ENCODE measurements around the gene CDH23.

Gene CDH23

GRCh38 chr10:71782221-71782916, 385.6 kb downstream of the CDH23 start:
- CTCF ChIA-PET, result interaction anchor here (2.0 kb wide), 1 partner anchor 10 kb away, joined by 4 read pairs; the partner anchor contains the start of gene VSIR
- no peak for DNase-seq (ENCODE audit: extremely low spot score)
- TF ChIP-seq ELF4 (IDR thresholded peaks at IDR 0.05) (no peak), FOXA1 (IDR thresholded peaks at IDR 0.05) (no peak), FOXK2 (IDR thresholded peaks at IDR 0.05) (no peak), ZNF384 (IDR thresholded peaks at IDR 0.05) (no peak), NFRKB (IDR thresholded peaks at IDR 0.05) (no peak), L3MBTL2 (conservative IDR thresholded peaks at IDR 0.05) (no peak), SUZ12 (IDR thresholded peaks at IDR 0.05) (no peak), LEF1 (IDR thresholded peaks at IDR 0.05; ENCODE audit: borderline replicate concordance) (no peak), ARNT (IDR thresholded peaks at IDR 0.05) (no peak), TARDBP (IDR thresholded peaks at IDR 0.05) (no peak), BHLHE40 (IDR thresholded peaks at IDR 0.05; ENCODE audit: borderline replicate concordance) (no peak), HDGF (IDR thresholded peaks at IDR 0.05; ENCODE audit: borderline replicate concordance) (no peak), FOXM1 (IDR thresholded peaks at IDR 0.05; ENCODE audit: borderline replicate concordance) (no peak)
- TF ChIP-seq, protein P1, sequence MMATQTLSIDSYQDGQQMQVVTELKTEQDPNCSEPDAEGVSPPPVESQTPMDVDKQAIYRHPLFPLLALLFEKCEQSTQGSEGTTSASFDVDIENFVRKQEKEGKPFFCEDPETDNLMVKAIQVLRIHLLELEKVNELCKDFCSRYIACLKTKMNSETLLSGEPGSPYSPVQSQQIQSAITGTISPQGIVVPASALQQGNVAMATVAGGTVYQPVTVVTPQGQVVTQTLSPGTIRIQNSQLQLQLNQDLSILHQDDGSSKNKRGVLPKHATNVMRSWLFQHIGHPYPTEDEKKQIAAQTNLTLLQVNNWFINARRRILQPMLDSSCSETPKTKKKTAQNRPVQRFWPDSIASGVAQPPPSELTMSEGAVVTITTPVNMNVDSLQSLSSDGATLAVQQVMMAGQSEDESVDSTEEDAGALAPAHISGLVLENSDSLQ (IDR thresholded peaks at IDR 0.05), result no peak
- POLR2A ChIA-PET, result no interaction called here

- ChIA-PET POLR2A (no interaction called here), CTCF (interaction anchor here (2.0 kb wide), 1 partner anchor 10 kb away, joined by 4 read pairs; the partner anchor contains the start of gene VSIR)
- DNase-seq (ENCODE audit: extremely low spot score), result no peak
- TF ChIP-seq TARDBP (IDR thresholded peaks at IDR 0.05) (no peak), LEF1 (IDR thresholded peaks at IDR 0.05; ENCODE audit: borderline replicate concordance) (no peak), NFRKB (IDR thresholded peaks at IDR 0.05) (no peak), FOXA1 (IDR thresholded peaks at IDR 0.05) (no peak), ARNT (IDR thresholded peaks at IDR 0.05) (no peak), FOXK2 (IDR thresholded peaks at IDR 0.05) (no peak), FOXM1 (IDR thresholded peaks at IDR 0.05; ENCODE audit: borderline replicate concordance) (no peak), BHLHE40 (IDR thresholded peaks at IDR 0.05; ENCODE audit: borderline replicate concordance) (no peak), SP1 (IDR thresholded peaks at IDR 0.05) (no peak), SUZ12 (IDR thresholded peaks at IDR 0.05) (no peak), L3MBTL2 (conservative IDR thresholded peaks at IDR 0.05) (no peak), CTBP1 (IDR thresholded peaks at IDR 0.05; ENCODE audit: borderline replicate concordance) (no peak), HDGF (IDR thresholded peaks at IDR 0.05; ENCODE audit: borderline replicate concordance) (no peak), ZNF384 (IDR thresholded peaks at IDR 0.05) (no peak), ELF4 (IDR thresholded peaks at IDR 0.05) (no peak)
- TF ChIP-seq, protein P1 (IDR thresholded peaks at IDR 0.05), result no peak
Observed at GRCh38 chr10:71782917-71783490, 386.3 kb downstream of the CDH23 start.

DNA sequence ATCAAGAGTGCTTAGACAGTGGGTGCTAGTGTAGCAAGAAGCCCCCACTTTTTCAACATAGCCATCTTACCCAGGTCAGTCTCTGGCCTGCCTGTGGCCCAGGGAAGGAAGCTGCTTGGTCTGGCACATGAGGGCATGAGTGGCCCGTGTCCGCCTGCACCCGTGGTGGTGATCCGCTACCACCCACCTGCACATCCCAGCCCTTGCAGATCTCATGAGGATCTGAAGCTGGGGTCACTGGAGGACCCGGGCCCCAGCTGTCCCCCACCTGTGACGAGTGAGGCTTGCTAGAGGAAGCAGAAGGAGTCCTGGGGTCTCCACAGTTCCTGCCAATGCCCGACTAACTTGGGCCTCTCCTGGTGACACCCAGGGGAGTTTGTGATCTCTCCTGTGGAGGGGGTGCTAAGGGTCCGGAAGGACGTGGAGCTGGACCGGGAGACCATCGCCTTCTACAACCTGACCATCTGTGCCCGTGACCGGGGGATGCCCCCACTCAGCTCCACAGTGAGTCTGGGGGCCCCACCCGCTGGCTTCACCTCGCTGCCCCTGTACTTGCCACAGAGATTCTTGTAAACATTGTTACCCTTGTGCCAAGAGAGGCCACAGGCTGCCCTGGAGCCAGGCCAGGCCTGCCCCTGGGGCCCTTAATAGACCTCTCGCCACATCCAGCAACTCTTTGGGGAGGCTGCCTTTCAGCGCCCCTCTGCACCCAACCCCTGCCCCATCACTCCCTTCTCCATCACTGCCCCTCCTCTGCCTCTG, 387.4 kb downstream of the CDH23 start:
- ChIA-PET CTCF (no interaction called here), POLR2A (no interaction called here)
- TF ChIP-seq, protein P1 (IDR thresholded peaks at IDR 0.05), result no peak
- no peak for TF ChIP-seq FOXK2 (IDR thresholded peaks at IDR 0.05)
- TF ChIP-seq ZNF384 (IDR thresholded peaks at IDR 0.05), result no peak
- TF ChIP-seq LEF1 (IDR thresholded peaks at IDR 0.05; ENCODE audit: borderline replicate concordance), result no peak
- TF ChIP-seq HDGF (IDR thresholded peaks at IDR 0.05; ENCODE audit: borderline replicate concordance), result no peak
- no peak for TF ChIP-seq FOXM1 (IDR thresholded peaks at IDR 0.05; ENCODE audit: borderline replicate concordance)
- TF ChIP-seq ELF4 (IDR thresholded peaks at IDR 0.05), result no peak
- TF ChIP-seq NFRKB (IDR thresholded peaks at IDR 0.05), result no peak
- no peak for TF ChIP-seq SUZ12 (IDR thresholded peaks at IDR 0.05)
- TF ChIP-seq FOXA1 (IDR thresholded peaks at IDR 0.05), result no peak
- no peak for TF ChIP-seq L3MBTL2 (conservative IDR thresholded peaks at IDR 0.05)
- no peak for TF ChIP-seq TARDBP (IDR thresholded peaks at IDR 0.05)
- TF ChIP-seq BHLHE40 (IDR thresholded peaks at IDR 0.05; ENCODE audit: borderline replicate concordance), result no peak
- TF ChIP-seq ARNT (IDR thresholded peaks at IDR 0.05), result no peak
- TF ChIP-seq CTBP1 (IDR thresholded peaks at IDR 0.05; ENCODE audit: borderline replicate concordance), result no peak
- no peak for TF ChIP-seq SP1 (IDR thresholded peaks at IDR 0.05)
- DNase-seq (ENCODE audit: extremely low spot score), result no peak

- POLR2A ChIA-PET, result interaction anchor here (1.2 kb wide), 1 partner anchor 12 kb away, joined by 3 read pairs; the partner anchor contains the start of gene VSIR
- TF ChIP-seq LEF1 (IDR thresholded peaks at IDR 0.05; ENCODE audit: borderline replicate concordance) (no peak), ARNT (IDR thresholded peaks at IDR 0.05) (no peak), SP1 (IDR thresholded peaks at IDR 0.05) (no peak), TARDBP (IDR thresholded peaks at IDR 0.05) (no peak), FOXK2 (IDR thresholded peaks at IDR 0.05) (no peak), ZNF384 (IDR thresholded peaks at IDR 0.05) (no peak), FOXM1 (IDR thresholded peaks at IDR 0.05; ENCODE audit: borderline replicate concordance) (no peak), FOXA1 (IDR thresholded peaks at IDR 0.05) (no peak), SUZ12 (IDR thresholded peaks at IDR 0.05) (no peak), NFRKB (IDR thresholded peaks at IDR 0.05) (no peak), HDGF (IDR thresholded peaks at IDR 0.05; ENCODE audit: borderline replicate concordance) (no peak), CTBP1 (IDR thresholded peaks at IDR 0.05; ENCODE audit: borderline replicate concordance) (no peak), L3MBTL2 (conservative IDR thresholded peaks at IDR 0.05) (no peak), ELF4 (IDR thresholded peaks at IDR 0.05) (no peak)
- TF ChIP-seq, protein P1 (IDR thresholded peaks at IDR 0.05), result no peak
Observed at GRCh38 chr10:71784679-71785272, 388.1 kb downstream of the CDH23 start.

More at GRCh38 chr10:71784679-71785272, 388.1 kb downstream of the CDH23 start:
- DNase-seq (ENCODE audit: extremely low spot score), result no peak
- CTCF ChIA-PET, result no interaction called here

All from HEK293T (cell line).